SK-N-MC (cell line): ENCODE measurements around the gene NOSTRIN.

Experiments used
- DNase-seq: peaks from one replicate; pipeline ENCODE4 v3.0.0-alpha.2; 2011; ENCODE audit warnings: low read depth, low spot score
- H3K27ac ChIP-seq: fragments of 200-600 bp; sonication (generic); 2 replicates; pipeline ENCODE4 v1.5.1; 2016; ENCODE audit warnings: mixed run types
- H3K36me3 ChIP-seq: fragments of 200-600 bp; sonication (generic); 2 replicates; pipeline ENCODE4 v1.6.1; 2017; ENCODE audit warnings: antibody characterized with exemption, low read length, mixed read lengths; ENCODE audit not compliant: insufficient read depth
- H3K4me3 ChIP-seq: fragments of 200-600 bp; sonication (generic); 2 replicates; pipeline ENCODE4 v1.5.1; 2016
- H3K9ac ChIP-seq: fragments of 200-600 bp; sonication (generic); 2 replicates; pipeline ENCODE4 v1.8.0; 2017; ENCODE audit warnings: mixed run types, mixed read lengths; ENCODE audit not compliant: insufficient read length
- H3K9me3 ChIP-seq: fragments of 200-600 bp; sonication (generic); 2 replicates; pipeline ENCODE4 v1.6.1; 2017; ENCODE audit warnings: low read depth, mild to moderate bottlenecking, antibody characterized with exemption, low read length, moderate library complexity, mixed read lengths
- EZH2 ChIP-seq: fragments of 200-600 bp; sonication (generic); IDR thresholded peaks from one replicate; pipeline ENCODE4 v1.6.1; 2017; ENCODE audit warnings: antibody characterized with exemption
- FOXP2 ChIP-seq: optimal IDR thresholded peaks from 2 replicates; pipeline ENCODE3; 2011; ENCODE audit warnings: mild to moderate bottlenecking, moderate library complexity; ENCODE audit not compliant: insufficient read depth; ENCODE audit errors: extremely low read length, control extremely low read depth
- POLR2AphosphoS5 ChIP-seq: IDR thresholded peaks from 2 replicates; pipeline ENCODE4 v1.6.1; 2012; ENCODE audit warnings: mild to moderate bottlenecking, low read depth, low read length, borderline replicate concordance

The NOSTRIN gene

DNA sequence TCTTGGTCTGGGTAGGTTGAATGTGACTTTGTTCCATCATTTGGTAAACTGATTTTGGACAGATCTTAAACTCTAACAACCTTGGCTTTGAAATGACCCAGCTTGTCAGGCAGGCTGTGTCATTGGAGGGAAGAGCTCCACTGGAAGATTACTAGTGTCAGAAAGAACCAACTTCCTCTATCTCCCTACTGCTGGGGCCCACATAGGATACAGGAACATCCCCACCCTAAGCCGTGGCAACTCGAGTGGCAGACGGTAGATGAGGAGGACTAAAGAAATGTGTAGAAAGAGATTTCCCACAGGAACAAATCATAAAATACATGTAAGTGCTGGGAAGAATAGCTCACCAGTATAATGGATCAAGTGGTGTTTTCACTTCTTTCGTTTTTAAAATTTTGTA lies 94.3 kb downstream of the NOSTRIN start:
- TF ChIP-seq EZH2 (no peak), FOXP2 (no peak), POLR2AphosphoS5 (no peak)
- DNase-seq, result no peak
- H3K27ac ChIP-seq, result no peak overlapping the region
- H3K4me3 ChIP-seq, result no peak overlapping the region
- H3K36me3 ChIP-seq, result no peaks in the 10 kb centered on the region
- no peak overlapping the region for H3K9ac ChIP-seq
- H3K9me3 ChIP-seq, result no peaks in the 10 kb centered on the region

DNA sequence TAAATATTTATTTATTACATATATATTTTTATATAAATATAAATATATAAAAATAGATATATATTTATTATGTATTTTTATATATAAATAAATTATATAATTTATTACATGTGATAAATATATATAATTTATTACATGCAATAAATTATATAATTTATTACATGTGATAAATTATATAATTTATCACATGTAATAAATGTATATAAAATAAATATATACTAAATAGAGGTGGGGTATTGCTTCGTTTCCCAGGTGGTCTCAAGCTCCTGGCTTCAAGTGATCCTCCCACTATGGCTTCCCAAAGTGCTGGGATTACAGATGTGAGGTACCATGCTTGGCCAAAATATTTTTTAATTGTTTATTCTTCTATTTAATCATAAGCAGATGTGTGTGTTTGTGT lies 95.0 kb downstream of the NOSTRIN start:
- Histone ChIP-seq H3K27ac (no peak overlapping the region), H3K36me3 (no peaks in the 10 kb centered on the region), H3K9me3 (no peaks in the 10 kb centered on the region), H3K4me3 (no peak overlapping the region), H3K9ac (no peak overlapping the region)
- TF ChIP-seq FOXP2, result no peak
- no peak for TF ChIP-seq EZH2
- TF ChIP-seq POLR2AphosphoS5, result no peak
- DNase-seq, result no peak

DNA sequence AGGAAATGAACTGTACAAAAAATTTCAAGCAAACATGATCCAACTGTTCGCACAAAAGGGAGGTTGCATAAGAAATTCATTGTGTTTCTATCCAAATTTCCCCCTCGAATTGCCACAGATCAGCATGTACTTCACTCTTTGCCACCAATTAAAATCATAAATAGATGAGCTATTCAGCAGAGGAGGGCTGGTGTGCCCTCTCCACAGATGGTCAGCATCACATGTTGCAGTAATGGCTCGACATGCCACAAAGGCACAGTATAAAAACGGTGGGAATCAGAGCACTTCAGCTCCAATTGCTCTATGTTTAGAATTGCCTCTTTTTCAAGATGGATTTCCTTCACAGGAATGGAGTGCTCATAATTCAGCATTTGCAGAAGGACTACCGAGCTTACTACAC lies 98.6 kb downstream of the NOSTRIN start, which contains the start of gene G6PC2:
Gene G6PC2, plus strand, starts transcription at position 289 of the 400 bp plus-strand sequence. Its CDS starts 41 bp downstream, at position 330.
- no peak within 1 kb of the TSS for H3K4me3 ChIP-seq
- H3K9ac ChIP-seq, result no peak within 1 kb of the TSS
- H3K36me3 ChIP-seq, result no peaks in the 10 kb centered on the region
- no peaks in the 10 kb centered on the region for H3K9me3 ChIP-seq
- DNase-seq, result no peak
- TF ChIP-seq POLR2AphosphoS5 (no peak), EZH2 (no peak), FOXP2 (no peak)
- H3K27ac ChIP-seq, result no peak within 1 kb of the TSS

DNA sequence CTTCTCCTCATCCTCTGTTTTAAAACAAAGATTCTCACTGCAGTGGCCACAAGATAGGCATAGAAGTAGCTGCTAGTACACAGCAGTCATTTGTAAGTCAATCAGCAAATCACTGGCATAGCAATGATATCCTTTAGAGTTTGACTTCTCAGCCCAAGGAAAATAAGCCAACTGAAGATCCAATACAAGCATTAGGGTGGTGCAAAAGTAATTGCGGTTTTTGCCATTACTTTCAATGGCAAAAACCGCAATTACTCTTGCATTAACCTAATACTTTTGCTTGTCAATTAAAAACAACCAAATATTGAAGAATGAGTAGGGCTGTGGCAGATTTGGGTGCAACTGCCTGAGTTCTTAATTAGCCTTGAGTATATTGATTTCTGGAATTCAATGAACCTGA lies 101.5 kb downstream of the NOSTRIN start:
- Histone ChIP-seq H3K9me3 (no peaks in the 10 kb centered on the region), H3K4me3 (no peak overlapping the region), H3K36me3 (no peaks in the 10 kb centered on the region), H3K27ac (no peak overlapping the region), H3K9ac (no peak overlapping the region)
- no peak for TF ChIP-seq FOXP2
- TF ChIP-seq EZH2, result no peak
- no peak for TF ChIP-seq POLR2AphosphoS5
- no peak for DNase-seq

DNA sequence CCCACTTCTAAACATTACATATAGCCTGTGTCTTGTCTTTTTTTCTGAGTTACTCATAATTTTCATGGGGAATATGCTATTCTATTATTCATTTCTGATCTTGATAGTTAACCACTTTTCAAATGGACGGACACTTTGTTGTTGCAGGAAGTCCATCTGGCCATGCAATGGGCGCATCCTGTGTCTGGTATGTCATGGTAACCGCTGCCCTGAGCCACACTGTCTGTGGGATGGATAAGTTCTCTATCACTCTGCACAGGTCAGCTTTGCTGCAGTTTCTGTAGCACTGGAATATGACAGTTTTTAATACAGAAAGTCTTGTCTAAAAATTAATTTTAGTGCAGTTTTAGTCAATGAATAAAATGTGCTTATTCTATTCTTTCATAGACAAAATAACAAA lies 101.9 kb downstream of the NOSTRIN start:
- Histone ChIP-seq H3K36me3 (no peaks in the 10 kb centered on the region), H3K27ac (no peak overlapping the region), H3K9me3 (no peaks in the 10 kb centered on the region), H3K9ac (no peak overlapping the region), H3K4me3 (no peak overlapping the region)
- no peak for DNase-seq
- TF ChIP-seq EZH2, result no peak
- TF ChIP-seq POLR2AphosphoS5, result no peak
- TF ChIP-seq FOXP2, result no peak

DNA sequence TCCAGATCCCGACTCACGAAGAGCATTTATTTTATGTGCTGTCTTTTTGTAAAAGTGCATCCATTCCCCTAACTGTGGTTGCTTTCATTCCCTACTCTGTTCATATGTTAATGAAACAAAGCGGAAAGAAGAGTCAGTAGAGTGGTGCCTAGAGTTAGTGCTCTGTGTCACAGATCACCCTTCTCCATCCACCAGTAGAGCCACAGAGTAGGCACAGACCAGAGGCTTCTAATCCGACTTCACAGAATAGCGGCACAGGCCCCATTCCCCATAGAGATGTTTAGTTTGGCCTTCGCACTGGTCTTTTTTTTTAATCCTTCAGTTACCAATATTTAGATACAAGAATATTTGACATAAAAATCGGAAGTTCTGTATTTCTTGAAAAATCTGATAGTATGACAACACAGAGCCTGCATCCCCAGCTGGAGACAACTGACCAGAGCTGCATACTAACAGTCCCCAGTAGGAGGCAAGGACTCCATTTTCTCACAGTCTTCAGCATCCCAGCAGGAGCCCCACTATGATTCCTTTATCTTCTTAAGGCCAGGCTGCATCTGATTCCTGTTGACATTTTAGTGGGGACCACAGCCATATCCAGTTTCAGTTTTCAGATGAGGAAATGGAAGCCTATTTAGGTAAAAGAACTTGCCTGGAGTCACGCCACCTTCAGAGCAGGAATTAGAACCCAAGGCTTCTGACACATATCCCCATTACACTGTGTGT lies 105.7 kb downstream of the NOSTRIN start:
- no peak for DNase-seq
- Histone ChIP-seq H3K9me3 (no peaks in the 10 kb centered on the region), H3K4me3 (no peak overlapping the region), H3K9ac (no peak overlapping the region), H3K27ac (no peak overlapping the region), H3K36me3 (no peaks in the 10 kb centered on the region)
- no peak for TF ChIP-seq FOXP2
- no peak for TF ChIP-seq POLR2AphosphoS5
- no peak for TF ChIP-seq EZH2

DNA sequence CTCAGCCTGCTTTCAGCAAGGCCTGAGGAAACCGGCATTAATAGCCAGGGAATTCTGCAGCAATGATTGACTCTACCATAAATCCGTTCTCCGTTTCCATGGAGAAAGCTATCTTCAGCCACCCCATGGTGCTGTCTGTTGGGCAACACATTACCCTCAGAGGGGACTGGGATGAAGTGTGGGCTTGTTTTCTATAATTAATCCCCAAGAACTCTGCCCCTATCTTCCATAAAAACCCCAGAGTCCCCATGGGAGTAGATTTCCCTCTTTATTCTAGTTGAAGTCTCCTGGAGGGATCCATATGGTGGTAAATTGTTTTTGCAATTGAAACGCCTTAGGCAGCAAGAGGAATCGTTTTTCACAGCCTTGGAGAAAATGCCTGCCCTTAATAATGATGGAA lies 107.9 kb downstream of the NOSTRIN start:
- Histone ChIP-seq H3K9ac (no peak overlapping the region), H3K4me3 (no peak overlapping the region), H3K9me3 (no peaks in the 10 kb centered on the region), H3K27ac (no peak overlapping the region), H3K36me3 (no peaks in the 10 kb centered on the region)
- peak; percentile 83 for DNase-seq
- TF ChIP-seq FOXP2 (no peak), POLR2AphosphoS5 (peak; percentile 21; the same call in 1 of the 2 replicates)

DNA sequence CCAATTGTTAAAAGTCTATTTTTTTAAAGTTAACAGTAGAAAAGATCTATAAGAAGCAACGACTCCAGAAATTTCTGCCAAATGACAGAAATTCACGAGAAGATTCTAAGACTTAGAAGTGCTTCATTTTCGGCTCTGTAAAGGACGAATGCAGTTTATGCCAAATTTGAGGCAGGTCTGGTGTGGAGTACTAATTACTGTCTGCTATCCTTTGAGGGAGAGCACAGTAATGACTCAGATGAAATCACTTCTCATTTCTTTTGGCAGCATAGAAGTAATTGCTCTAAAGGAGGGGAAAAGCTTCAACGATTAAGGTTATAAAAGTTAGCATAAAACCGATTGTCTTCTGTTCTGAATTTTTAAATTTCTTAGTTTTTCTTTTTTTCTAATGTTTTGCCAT lies 110.0 kb downstream of the NOSTRIN start:
- H3K9me3 ChIP-seq, result no peaks in the 10 kb centered on the region
- H3K27ac ChIP-seq, result no peak overlapping the region
- no peaks in the 10 kb centered on the region for H3K36me3 ChIP-seq
- no peak for TF ChIP-seq FOXP2
- no peak for TF ChIP-seq EZH2
- no peak for TF ChIP-seq POLR2AphosphoS5
- H3K9ac ChIP-seq, result no peak overlapping the region
- DNase-seq, result no peak
- H3K4me3 ChIP-seq, result no peak overlapping the region
